ENCODE measurements around the gene C12orf54.
"Not testable (repeated sequence)": the region's sequence is repeated elsewhere in the genome, so short reads cannot be mapped to it uniquely, and the experiment has no call there.

The C12orf54 gene

DNA sequence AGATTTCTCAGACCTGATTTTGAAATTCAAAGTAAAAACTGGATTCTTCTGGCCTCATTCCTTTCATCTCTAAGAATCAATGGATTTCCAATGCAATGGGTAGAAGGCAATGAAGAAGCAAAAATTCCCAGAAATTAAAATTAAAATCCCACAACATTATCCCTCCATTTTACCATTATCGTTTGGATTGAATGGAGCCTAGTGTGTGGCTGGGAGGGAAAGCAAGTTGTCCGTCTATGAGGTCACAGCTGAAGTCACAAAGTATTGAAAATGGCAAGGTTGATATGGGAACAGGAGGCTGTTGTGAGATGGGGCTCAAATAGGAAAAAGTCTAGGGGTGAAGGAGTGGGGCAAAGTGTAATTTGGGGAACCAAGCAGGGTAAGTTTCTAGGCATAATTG is at the start of gene C12orf54:
Gene C12orf54 (plus strand): TSS at position 301 of the 400 bp plus-strand sequence. CDS start 799 bp downstream, outside the sequence.
- no peak within 1 kb of the TSS for H3K27ac Mint-ChIP-seq

DNA sequence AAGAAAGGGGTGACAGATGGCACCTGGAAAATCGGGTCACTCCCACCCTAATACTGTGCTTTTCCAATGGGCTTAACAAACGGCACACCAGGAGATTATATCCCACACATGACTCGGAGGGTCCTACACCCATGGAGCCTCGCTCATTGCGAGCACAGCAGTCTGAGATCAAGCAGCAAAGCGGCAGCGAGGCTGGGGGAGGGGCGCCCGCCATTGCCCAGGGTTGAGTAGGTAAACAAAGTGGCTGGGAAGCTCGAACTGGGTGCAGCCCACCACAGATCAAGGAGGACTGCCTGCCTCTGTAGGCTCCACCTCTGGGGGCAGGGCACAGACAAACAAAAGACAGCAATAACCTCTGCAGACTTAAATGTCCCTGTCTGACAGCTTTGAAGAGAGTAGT is 48.3 kb upstream of the C12orf54 start:
- not testable (repeated sequence) for H3K4me1 Mint-ChIP-seq; H3K36me3 Mint-ChIP-seq; H3K4me3 Mint-ChIP-seq; DNase-seq (ENCODE audit: low spot score in 2 of 2); H3K9me3 Mint-ChIP-seq; H3K27me3 Mint-ChIP-seq; ATAC-seq (ENCODE audit: low read depth); H3K27ac Mint-ChIP-seq

More for the DNA sequence above, at the start of gene C12orf54:
- peaks cover 6% of the 10 kb centered on the region for H3K27me3 Mint-ChIP-seq
- H3K4me3 Mint-ChIP-seq = no peak within 1 kb of the TSS
- no peaks in the 10 kb centered on the region for H3K4me1 Mint-ChIP-seq
- H3K9me3 Mint-ChIP-seq = peaks cover 2% of the 10 kb centered on the region
- DNase-seq (ENCODE audit: low spot score in 2 of 2) (no peak), ATAC-seq (ENCODE audit: low read depth) (no peak)
- no peaks in the 10 kb centered on the region for H3K36me3 Mint-ChIP-seq

GRCh38 chr12:48441069-48441468 is 41.2 kb upstream of the C12orf54 start:
- Mint-ChIP-seq H3K27ac (no peak overlapping the region), H3K27me3 (peaks cover 4% of the 10 kb centered on the region), H3K9me3 (no peaks in the 10 kb centered on the region), H3K4me3 (no peak overlapping the region), H3K36me3 (no peaks in the 10 kb centered on the region), H3K4me1 (no peaks in the 10 kb centered on the region)
- DNase-seq (ENCODE audit: low spot score in 2 of 2) = no peak
- no peak for ATAC-seq (ENCODE audit: low read depth)

DNA sequence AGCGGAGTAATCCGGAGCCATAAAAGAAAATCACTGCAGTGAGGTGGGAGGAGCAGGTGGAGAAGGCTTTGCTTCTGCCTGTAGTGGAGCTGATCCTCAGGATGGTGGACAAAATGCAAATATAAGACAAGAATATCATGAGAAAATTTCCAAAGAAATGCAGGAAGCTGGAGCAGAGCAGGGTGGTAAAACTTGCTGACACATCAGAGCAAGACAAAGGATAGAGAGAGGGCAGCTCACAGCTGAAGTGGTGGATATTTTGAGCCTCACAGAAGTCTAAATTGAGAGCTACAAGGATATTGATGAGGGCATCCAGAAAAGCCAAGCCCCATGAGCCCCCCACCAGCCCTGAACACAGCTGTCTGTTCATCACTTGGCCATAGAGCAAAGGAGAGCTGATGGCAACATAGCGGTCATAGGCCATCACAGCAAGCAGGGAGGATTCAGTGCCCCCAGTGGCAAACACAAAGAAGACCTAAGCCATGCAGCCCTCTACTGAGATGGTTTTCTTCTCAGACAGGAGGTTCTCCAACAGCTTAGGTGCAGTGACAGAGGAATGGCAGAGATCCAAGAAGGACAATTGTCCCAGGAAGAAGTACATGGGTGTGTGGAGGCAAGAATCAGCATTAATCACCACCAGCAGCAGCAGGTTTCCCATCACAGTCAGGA is 40.0 kb upstream of the C12orf54 start:
- DNase-seq (ENCODE audit: low spot score in 2 of 2) = no peak
- no peak for ATAC-seq (ENCODE audit: low read depth)
- Mint-ChIP-seq H3K27ac (no peak overlapping the region), H3K4me3 (no peak overlapping the region), H3K27me3 (peaks cover 7% of the 10 kb centered on the region), H3K9me3 (no peaks in the 10 kb centered on the region), H3K36me3 (no peaks in the 10 kb centered on the region), H3K4me1 (no peaks in the 10 kb centered on the region)

- Mint-ChIP-seq H3K27me3 (peaks cover 9% of the 10 kb centered on the region), H3K9me3 (peaks cover 4% of the 10 kb centered on the region), H3K4me3 (no peak overlapping the region), H3K36me3 (peaks cover 2% of the 10 kb centered on the region), H3K4me1 (no peaks in the 10 kb centered on the region), H3K27ac (no peak overlapping the region)
- no peak for ATAC-seq (ENCODE audit: low read depth)
- no peak for DNase-seq (ENCODE audit: low spot score in 2 of 2)
Measured at GRCh38 chr12:48445538-48445937, 36.8 kb upstream of the C12orf54 start.

- DNase-seq (ENCODE audit: low spot score in 2 of 2) (no peak), ATAC-seq (ENCODE audit: low read depth) (no peak)
- Mint-ChIP-seq H3K9me3 (peaks cover 4% of the 10 kb centered on the region), H3K4me1 (no peaks in the 10 kb centered on the region), H3K27ac (no peak overlapping the region), H3K4me3 (no peak overlapping the region), H3K36me3 (peaks cover 2% of the 10 kb centered on the region), H3K27me3 (peaks cover 10% of the 10 kb centered on the region)
Measured at GRCh38 chr12:48446161-48446776, 36.0 kb upstream of the C12orf54 start.

DNA sequence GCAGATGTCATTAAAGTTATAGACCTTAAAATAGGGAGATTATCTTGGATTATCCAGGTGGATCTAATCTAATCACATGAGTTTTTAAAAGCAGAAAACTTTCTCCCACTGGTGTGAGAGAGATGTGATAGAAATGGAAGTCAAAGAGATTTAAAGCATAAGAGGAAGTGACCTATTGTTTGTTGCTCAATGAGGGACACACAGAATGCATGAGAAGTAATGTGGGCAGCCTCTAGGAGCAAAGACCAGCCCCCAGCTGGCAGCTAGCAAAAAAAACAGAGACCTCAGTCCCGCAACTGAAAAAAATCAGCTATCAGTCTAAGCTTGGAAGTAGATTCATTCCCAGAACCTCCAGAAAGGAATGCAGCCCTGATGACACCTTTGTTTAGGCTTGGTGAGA is 34.5 kb upstream of the C12orf54 start:
- Mint-ChIP-seq H3K27ac (no peak overlapping the region), H3K4me3 (no peak overlapping the region), H3K4me1 (no peaks in the 10 kb centered on the region), H3K27me3 (peaks cover 8% of the 10 kb centered on the region), H3K36me3 (peaks cover 2% of the 10 kb centered on the region), H3K9me3 (peaks cover 4% of the 10 kb centered on the region)
- ATAC-seq (ENCODE audit: low read depth) = no peak
- no peak for DNase-seq (ENCODE audit: low spot score in 2 of 2)

DNA sequence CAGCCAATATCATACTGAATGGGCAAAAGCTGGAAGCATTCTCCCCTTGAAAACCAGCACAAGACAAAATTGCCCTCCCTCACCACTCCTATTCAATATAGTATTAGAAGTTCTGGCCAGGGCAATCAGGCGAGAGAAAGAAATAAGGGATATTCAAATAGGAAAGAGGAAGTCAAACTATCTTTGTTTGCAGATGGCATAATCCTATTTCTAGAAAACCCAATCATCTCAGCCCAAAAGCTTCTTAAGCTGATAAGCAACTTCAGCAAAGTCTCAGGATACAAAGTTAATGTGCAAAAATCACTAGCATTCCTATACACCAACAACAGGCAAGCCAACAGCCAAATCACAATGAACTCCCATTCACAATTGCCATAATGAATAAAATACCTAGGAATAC is 30.9 kb upstream of the C12orf54 start:
- H3K27ac Mint-ChIP-seq = no peak overlapping the region
- no peaks in the 10 kb centered on the region for H3K4me1 Mint-ChIP-seq
- H3K36me3 Mint-ChIP-seq = peaks cover 2% of the 10 kb centered on the region
- H3K27me3 Mint-ChIP-seq = peaks cover 8% of the 10 kb centered on the region
- H3K4me3 Mint-ChIP-seq = no peak overlapping the region
- DNase-seq (ENCODE audit: low spot score in 2 of 2) (no peak), ATAC-seq (ENCODE audit: low read depth) (no peak)
- H3K9me3 Mint-ChIP-seq = peaks cover 5% of the 10 kb centered on the region

- H3K4me3 Mint-ChIP-seq; H3K9me3 Mint-ChIP-seq; DNase-seq (ENCODE audit: low spot score in 2 of 2); H3K4me1 Mint-ChIP-seq; H3K27ac Mint-ChIP-seq; H3K27me3 Mint-ChIP-seq; ATAC-seq (ENCODE audit: low read depth); H3K36me3 Mint-ChIP-seq: not testable (repeated sequence)
Measured at GRCh38 chr12:48452961-48453360, 29.3 kb upstream of the C12orf54 start.

DNA sequence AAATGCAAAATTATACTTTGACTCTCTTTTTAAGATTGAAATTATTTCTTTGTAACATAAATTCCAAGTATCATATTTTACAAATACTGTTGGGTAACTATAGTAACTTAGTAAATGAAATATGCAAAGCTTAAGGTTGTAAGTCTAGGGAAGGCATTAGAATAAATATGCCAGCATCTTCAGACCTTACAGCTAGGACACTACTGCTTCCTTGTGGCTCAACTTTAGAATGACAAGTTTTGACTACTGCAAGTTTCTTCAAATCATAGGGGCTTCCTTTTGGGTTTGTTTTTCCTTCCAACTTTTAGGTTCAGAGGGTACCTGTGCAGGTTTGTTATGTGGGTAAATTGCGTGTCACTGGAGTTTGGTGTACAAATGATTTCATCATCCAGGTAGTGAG is 27.6 kb upstream of the C12orf54 start:
- DNase-seq (ENCODE audit: low spot score in 2 of 2) (no peak), ATAC-seq (ENCODE audit: low read depth) (no peak)
- Mint-ChIP-seq H3K27ac (no peak overlapping the region), H3K36me3 (peaks cover 2% of the 10 kb centered on the region), H3K4me3 (no peak overlapping the region), H3K4me1 (no peaks in the 10 kb centered on the region), H3K27me3 (peaks cover 14% of the 10 kb centered on the region), H3K9me3 (peaks cover 5% of the 10 kb centered on the region)

DNA sequence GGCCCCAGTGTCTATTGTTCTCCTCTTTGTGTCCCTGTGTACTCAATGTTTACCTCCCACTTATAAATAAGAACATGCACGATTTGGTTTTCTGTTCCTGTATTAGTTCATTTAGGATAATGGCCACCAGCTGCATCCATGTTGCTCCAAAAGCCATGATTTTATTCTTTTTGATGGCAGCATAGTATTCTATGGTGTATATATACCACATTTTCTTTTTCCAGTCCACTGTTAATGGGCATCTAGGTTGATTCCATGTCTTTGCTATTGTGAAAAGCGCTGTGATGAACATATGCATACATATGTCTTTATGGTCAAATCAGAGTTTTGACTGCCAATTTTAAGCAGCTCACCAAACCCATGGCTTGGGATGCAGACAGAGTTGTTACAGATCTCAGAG is 27.2 kb upstream of the C12orf54 start:
- Mint-ChIP-seq H3K9me3 (peaks cover 3% of the 10 kb centered on the region), H3K4me1 (no peaks in the 10 kb centered on the region), H3K4me3 (no peak overlapping the region), H3K27ac (no peak overlapping the region), H3K27me3 (peaks cover 12% of the 10 kb centered on the region), H3K36me3 (no peaks in the 10 kb centered on the region)
- DNase-seq (ENCODE audit: low spot score in 2 of 2) (no peak), ATAC-seq (ENCODE audit: low read depth) (no peak)

DNA sequence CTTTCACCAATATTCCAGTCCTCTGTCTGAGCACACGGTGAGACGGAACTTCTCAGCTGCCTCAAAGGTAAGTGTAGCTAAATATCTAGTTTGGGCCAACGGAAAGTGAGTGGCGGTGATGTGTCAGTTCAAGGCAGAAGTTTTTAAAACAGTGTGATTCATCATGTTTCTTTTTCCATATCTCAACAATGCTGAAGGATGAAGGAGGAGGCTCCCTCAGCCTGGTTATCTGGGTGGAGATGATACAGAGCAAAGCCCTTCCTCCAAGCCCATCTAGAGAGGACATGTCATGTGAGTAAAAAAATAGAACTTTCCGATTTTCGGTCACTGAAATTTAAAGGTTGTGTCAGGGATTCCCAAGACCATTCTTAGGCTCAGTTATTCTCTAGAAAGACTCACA is 23.0 kb upstream of the C12orf54 start:
- DNase-seq (ENCODE audit: low spot score in 2 of 2) = no peak
- H3K27me3 Mint-ChIP-seq = peaks cover 16% of the 10 kb centered on the region
- no peak overlapping the region for H3K27ac Mint-ChIP-seq
- H3K36me3 Mint-ChIP-seq = peaks cover 2% of the 10 kb centered on the region
- no peaks in the 10 kb centered on the region for H3K4me1 Mint-ChIP-seq
- ATAC-seq (ENCODE audit: low read depth) = no peak
- H3K9me3 Mint-ChIP-seq = peaks cover 3% of the 10 kb centered on the region
- no peak overlapping the region for H3K4me3 Mint-ChIP-seq

DNA sequence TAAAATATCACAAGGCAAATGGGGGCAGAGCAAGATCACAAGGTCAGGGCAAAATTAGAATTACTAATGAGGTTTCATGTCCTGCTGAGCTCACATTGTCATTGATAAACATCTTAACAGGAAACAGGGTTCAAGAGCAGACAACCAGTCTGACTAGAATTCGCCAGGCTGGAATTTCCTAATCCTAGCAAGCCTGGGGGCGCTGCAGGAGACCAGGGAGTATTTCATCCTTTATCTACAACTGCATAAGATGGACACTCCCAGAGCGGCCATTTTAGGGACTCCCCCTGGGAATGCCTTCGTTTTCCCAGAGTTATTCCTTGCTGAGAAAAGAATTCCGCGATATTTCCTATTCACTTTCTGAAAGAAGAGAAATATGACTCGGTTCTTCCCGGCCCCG is 13.3 kb upstream of the C12orf54 start:
- not testable (repeated sequence) for H3K27me3 Mint-ChIP-seq; ATAC-seq (ENCODE audit: low read depth); H3K4me3 Mint-ChIP-seq; H3K27ac Mint-ChIP-seq; H3K4me1 Mint-ChIP-seq; DNase-seq (ENCODE audit: low spot score in 2 of 2)
- peaks cover 26% of the 10 kb centered on the region for H3K9me3 Mint-ChIP-seq
- peaks cover 11% of the 10 kb centered on the region for H3K36me3 Mint-ChIP-seq

DNA sequence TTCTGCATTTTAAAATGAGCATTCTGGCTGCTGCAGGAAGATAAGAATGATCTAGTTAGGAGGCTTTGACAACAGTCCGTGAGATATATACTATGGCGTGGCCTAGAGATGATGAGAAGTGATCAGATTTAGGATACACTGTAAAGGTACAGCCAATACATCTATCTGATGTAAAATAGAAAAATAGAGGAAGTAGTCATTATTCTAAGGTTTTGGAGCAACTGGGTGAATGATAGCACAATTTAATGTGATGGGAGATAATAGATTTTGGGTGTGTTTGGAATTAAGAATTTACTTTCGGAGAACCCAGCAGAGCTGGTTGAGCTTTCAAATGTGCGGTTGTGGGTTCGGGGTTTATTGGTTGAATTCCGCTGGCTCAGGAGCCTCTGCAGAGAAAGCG is 10.0 kb upstream of the C12orf54 start, which contains the start of gene ANP32D:
Gene ANP32D (plus strand): TSS at position 301 of the 400 bp plus-strand sequence. CDS start 106 bp downstream, outside the sequence.
- H3K4me3 Mint-ChIP-seq = no peak within 1 kb of the TSS
- H3K27ac Mint-ChIP-seq = no peak within 1 kb of the TSS

DNA sequence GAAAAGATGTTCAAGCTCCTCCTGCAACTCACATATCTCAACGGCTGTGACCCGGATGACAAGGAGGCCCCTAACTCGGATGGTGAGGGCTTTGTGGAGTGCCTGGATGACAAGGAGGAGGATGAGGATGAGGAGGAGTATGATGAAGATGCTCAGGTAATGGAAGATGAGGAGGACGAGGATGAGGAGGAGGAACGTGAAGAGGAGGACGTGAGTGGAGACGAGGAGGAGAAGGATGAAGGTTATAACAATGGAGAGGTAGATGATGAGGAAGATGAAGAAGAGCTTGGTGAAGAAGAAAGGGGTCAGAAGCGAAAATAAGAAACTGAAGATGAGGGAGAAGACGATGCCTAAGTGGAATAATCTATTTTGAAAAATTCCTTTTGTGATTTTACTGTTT is 9.2 kb upstream of the C12orf54 start:
- ATAC-seq (ENCODE audit: low read depth) = no peak
- no peaks in the 10 kb centered on the region for H3K4me1 Mint-ChIP-seq
- peaks cover 10% of the 10 kb centered on the region for H3K36me3 Mint-ChIP-seq
- H3K4me3 Mint-ChIP-seq = no peak overlapping the region
- DNase-seq (ENCODE audit: low spot score in 2 of 2) = no peak
- H3K9me3 Mint-ChIP-seq = peaks cover 24% of the 10 kb centered on the region
- no peak overlapping the region for H3K27ac Mint-ChIP-seq
- H3K27me3 Mint-ChIP-seq = peaks cover 7% of the 10 kb centered on the region

More for the DNA sequence above, 10.0 kb upstream of the C12orf54 start, which contains the start of gene ANP32D:
- H3K9me3 Mint-ChIP-seq = peaks cover 26% of the 10 kb centered on the region
- ATAC-seq (ENCODE audit: low read depth) (no peak), DNase-seq (ENCODE audit: low spot score in 2 of 2) (no peak)
- peaks cover 11% of the 10 kb centered on the region for H3K36me3 Mint-ChIP-seq
- peaks cover 7% of the 10 kb centered on the region for H3K27me3 Mint-ChIP-seq
- H3K4me1 Mint-ChIP-seq = no peaks in the 10 kb centered on the region

Measured in memory B cell (primary cell).